GM19099 (cell line): ENCODE measurements around the gene TRAPPC6A.

Source experiments
- POLR2A ChIP-seq: IDR thresholded peaks from 3 replicates; pipeline ENCODE4 v1.6.1; 2011; ENCODE audit warnings: low read depth; ENCODE audit not compliant: insufficient read length; ENCODE audit errors: extremely low read depth

TRAPPC6A gene

DNA sequence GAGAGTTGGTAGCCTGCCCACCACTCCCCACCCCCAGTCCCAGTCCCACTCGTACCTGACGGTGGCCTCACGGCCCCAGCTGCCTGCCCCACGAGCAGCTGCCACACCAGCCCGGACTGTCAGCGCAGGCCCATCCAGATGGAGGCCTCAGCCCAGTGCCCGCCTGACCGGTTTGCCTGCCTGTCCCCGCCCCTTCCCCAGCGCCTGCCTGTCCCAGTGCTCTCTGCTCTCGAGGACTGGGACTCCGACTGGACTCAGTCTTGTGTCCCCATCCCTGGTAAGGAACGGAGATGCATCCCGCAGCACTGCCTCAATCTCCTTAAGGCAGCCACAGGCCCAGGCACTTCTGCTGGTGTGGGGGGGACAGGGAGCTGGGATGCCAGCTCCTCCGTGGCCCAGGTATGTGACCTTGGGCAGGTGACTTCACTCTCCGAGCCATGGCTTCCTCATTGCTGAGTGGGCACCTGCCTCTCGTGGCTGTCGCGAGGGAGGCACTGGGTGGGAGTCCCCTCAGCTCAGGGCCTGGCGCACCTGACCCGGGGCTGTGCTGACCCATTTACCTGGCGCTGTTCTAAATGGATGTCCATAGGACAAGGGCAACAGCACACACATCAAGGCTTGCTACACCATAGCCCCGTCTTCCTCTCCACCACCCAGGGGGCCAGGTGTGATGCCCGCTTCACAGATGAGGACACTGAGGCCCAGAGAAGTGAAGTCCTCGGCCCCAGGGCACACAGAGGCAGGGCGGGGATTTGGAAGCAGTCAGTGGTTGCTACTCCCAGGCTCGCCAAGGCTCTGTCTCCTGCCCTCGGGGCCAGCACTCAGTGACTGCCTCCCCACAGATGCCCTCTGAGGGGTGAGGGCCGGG, 16.9 kb downstream of the TRAPPC6A start, which contains the start of gene NKPD1:
TSS of gene NKPD1 (minus strand) at position 113 of the 868 bp plus-strand sequence. CDS start 832 bp downstream, outside the sequence.
- no peak for TF ChIP-seq POLR2A

DNA sequence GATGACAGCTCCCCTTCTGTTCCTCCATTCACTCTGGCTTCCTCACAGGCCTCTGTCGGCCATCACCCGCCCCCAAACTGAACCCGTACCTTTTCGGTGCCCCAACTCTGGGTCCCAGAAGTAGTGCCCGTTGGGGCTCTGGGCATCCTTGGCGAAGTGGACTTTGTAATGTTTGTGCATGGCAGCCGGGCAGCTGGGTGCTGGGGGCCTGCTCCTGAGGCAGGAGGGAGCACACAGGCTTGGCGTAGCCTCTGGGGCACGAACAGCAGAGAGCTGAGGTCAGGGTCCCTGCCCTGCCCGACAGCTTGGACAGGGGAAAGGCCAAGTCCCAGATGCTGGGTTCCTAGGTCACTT, 18.1 kb downstream of the TRAPPC6A start:
- no peak for TF ChIP-seq POLR2A

DNA sequence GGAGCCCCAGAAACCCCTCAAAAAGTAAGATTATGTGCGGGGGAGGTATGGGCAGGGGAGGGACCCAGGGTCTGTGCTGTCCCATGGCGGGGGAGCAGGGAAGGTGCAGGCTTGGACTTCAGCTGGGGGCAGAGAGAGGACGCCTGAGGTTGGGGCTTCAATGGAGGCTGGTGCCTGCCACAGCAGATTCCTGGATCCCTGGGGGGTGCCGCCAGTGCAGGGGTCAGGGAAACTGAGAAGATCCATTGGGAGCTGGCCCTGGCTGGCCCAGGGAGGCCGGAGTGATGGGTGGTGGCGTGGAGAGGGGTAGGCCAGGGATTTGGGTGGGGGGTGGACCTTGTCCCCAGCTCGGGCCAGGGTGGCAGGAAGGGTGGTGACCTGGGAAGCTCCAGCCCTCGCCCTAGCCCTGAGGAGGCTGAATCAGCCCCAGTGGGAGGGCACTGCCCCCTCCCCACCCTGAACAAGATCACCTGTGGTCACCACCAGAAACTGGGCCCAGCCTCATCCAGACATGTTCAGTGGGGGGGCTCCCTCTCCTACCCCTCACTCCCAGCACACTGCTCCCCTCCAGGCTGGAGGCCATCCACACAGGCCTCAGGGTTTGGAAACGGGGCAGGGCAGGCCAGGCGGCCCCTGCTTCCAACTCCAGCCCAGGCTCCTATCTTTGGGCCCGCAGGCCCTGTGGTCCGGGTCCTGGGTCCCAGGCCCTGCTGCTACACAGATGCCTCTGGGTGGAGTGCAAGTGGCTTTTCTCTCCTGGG, 18.6 kb downstream of the TRAPPC6A start:
- no peak for TF ChIP-seq POLR2A

DNA sequence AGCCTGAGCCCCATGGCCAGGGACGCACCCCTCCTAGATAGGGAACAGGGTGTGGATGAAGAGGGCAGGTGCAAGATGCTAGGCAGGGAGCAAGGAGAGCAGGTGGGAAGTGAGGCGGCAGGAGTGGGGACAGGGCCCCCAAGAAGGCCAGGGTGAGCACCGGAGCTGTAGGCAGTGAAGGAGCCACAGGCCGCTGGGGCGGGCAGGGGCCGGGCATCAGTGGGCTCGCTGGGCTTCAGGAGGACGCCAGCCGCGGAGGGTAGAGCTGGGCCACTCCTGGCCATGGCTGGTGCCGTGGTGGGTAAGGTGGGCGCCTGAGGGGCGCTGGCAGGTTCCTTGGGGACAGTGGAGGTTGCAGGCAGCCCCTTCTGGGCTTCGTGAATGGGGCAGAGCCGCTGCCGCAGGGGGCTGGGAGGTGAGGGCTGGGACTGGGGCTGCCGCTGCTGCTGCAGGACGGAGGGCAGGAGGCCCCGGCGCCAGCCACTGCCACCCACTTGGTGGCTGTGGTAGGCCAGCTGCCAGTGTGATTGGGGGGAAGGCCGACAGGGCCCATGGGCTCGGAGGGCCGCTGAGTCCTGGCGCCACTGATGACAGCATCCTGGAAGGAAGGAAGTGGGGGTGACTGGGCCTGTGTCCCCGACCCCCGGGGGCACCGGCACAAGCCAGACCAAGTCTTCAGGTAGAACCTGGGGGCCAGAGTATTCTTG, 19.4 kb downstream of the TRAPPC6A start:
- TF ChIP-seq POLR2A: no peak

DNA sequence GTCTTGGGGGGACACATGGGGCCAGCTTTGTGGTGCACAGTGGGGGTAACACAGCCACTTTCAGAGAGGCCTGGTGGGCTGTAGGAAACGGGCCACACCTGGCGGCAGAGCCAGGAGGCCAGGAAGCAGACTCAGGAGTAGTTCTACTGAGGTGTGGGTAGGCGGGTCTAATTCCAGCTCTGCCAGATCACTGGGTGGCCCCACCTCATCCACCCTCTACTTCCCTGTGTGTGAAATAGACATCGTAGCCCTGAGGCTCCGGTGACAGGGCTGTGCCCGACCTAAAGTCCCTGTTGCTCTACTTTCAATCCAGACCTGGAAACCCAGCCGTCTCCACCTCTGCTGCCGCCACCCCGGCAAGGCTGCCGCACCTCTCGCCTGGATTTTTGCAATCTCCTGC, 21.3 kb downstream of the TRAPPC6A start:
- TF ChIP-seq POLR2A: no peak

DNA sequence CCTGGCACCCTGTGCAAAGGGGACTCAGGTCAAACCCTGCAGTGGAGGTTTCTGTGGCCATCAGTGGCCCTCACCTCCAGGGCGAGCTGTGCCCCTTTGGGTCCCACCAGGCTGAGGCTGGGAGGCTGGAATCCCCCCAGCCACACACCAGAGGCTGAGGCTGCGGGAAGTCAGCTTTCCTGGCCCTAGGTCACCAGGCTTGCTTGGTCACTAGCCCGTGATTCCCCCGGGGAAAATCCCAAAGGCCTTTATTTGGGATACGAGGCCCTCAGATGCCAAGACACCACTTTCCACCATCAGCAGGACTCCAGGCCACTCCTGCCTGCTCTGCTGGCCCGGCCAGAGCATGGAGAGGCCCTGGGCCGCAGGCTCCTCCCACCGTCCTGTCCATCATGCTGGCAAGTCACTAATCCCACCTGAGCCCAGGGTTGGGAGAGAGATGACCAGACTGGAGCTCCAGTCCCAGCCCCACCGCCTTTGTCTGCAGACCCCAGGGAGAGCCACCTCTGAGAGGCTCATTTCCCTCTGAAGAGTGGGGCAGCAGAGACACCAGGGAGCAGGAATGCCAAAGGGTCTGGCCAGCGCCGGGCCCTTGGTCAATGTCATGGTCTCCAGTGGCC, 21.9 kb downstream of the TRAPPC6A start:
- no peak for TF ChIP-seq POLR2A

DNA sequence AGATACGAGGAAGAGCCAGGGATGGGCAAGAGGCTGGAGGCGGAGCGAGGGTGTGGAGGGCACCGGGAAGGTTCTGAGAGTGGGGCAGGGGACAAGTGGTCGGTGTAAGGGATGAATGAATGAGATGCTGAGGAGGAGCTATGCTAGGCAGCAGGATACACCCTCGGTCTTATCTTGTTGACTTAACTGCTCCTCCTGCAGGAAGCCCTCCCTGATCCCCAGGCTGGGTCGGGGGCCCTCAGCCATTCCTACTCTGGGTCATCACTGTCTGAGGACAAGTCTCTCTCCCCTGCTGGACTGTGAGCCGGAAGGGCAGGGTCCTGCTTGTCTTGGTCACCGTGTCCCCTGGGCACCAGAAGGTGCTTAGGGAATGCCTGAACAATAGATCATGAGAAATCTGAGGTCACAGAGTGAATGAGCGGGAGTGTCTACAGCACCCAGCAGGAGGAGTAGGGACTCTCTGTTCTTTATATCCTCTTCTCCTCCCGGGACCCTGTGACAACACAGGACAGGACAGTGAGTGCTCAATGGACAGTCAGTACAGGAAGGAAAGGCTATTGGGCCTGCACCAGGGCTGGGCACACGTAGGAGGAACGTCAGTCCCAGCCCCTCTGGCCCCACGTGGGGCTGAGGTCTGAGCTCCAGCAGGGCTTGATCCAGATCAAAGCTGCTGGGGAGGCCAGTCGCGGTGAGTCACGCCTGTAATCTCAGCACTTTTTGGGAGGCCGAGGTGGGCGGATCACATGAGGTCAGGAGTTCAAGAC, 23.8 kb downstream of the TRAPPC6A start:
- no peak for TF ChIP-seq POLR2A

DNA sequence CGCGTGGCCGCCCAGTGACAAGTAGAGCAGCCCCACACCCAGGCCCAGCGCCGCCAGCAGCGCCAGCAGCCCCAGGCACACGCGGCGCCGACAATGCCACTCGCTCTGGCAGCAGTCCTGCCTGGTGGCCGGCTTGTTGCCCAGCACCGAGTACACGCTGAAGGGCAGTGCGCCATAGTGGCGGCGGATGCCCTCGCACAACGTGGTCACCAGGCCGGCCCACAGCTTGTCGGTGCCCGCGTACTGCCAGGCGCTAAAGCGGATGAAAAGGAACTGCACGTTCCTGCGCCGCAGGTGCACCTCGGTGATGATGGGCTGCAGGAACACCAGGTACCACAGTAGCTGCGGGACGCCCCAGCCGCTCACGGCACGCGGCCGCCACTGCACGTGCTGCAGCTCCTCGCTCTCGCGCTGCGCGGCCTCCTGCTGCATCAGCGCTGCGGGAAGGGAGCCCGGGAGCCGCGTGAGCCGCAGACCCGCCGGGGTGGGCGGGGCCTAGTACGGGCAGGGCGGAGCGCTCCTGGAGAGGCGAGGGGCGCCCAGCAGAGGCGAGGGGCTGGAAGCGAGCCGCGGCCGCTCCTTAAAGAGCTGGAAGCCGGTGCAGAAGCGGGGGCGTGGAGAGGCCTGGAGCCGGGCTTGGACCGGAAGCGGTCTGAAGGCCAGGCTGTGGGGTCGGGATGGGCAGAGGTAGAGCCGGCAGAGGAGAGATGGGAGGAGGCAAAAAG, 24.5 kb downstream of the TRAPPC6A start:
- no peak for TF ChIP-seq POLR2A

DNA sequence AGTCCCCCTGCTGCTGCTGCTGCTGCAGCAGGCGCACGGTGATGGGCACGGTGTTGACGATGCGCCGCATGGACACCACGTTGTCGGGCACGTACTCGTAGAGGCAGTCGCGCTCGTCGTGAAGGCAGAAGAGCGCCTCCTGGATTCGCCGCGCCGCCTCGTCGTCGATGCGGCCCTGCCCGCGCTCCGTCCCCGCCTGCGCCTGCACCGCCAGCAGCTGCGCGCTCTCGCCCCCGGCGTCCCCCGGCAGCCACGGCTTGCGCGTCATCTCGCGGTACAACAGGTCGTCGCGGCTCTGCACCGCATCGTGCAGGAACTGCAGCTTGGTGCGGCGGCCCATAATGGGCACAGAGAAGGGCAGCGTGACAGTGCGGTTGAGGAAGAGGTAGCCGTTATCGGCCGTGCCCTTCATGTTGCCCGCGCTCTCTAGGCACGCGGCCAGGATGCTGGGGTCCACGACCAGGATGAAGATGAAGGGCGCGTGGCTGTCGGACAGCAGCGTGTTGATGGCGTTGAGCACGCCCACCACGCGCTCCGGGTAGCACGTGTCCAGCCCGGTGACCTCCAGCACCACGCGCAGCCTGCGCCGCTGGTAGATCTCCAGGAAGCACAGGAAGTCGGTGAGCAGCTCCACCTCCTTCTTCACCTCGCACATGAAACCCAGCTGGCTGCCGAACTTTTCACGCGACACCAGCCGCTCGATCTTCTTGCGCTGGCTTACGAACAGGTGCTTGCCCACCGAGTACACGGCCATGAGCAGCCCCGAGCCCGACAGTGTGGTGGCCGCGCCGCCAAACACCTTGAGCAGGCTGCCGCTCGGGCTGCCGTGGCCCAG, 25.3 kb downstream of the TRAPPC6A start:
- no peak for TF ChIP-seq POLR2A

DNA sequence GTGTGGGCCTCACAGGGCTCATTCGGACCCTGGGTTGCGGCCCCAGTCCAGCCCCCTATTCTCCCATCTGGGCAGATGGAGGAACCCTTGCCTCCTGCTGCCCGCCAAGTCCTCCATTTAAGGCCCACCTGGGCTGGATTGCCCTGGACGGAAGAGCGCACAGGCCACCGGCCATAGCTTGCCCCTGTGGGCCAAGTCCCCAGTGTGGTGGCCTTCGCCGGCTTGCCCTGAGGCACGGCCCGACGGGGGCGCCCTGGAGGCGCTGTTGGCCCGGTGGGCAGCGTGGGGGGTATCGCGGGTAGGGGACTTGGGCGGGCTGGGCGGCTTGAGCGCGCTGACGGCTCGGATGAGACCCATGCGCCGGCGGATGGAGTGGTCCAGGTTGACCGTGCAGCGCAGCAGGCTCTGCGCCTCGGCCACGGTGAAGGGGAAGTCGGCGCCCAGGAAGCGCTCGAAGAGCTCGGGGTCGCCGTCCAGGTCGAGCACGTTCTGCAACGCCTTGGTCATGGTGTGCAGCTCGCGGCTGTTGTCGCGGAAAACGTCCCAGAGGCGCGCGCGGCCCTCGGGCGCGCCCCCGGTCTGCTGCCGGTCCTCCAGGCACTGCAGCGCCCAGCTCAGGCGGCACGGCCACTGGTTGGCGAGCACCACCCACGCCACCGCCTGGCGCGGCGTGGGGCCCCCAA, 26.1 kb downstream of the TRAPPC6A start:
- no peak for TF ChIP-seq POLR2A

DNA sequence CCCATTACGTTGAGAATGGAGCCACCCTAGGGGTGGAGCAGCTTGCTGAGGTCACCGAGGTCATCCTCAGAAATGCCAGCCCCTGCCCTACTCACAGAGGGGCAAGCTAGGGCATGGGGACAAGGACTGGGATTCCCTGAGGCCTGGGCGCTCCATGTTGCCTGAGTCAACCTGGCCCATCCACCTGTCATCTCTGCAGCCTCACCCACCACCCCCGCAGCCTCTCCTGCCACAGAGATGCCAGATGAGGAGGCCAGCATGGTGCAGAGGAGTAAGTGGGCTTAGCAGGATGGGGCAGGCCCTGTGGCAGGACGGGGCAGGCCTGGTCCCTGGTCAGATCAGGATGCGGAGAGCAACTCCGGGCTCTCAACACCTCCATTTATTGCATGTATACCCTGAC, 26.7 kb downstream of the TRAPPC6A start:
- TF ChIP-seq POLR2A: no peak

DNA sequence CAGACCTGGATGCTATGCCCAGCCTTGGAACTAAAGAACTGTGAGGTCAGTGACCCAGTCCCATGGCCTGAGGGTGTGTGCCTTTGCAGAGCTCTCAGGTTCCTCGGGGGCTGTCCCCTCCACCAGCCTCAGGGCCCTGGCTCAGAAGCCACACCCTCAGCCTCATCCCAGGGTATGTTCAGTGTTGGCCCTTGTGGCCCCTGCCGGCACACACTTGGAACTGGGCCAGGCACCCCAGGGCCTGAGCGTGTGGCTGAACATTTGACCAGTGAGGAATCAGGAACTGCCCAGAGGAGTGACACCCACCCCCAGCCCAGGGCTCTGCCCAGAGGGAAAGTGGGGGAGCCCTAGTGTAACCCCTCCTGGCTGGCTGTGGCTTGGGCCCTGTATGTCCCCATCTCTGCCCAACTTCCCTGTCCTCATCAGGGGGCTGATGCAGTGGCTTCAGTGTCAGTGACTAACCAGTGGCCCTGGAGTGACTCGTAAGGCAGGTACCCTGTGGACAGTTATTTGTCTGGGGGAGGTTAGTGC, 27.2 kb downstream of the TRAPPC6A start:
- TF ChIP-seq POLR2A: no peak
